Measurements from ENCODE around the gene HOXA7. TPM values are rescaled to one million over a fixed set of nuclear protein-coding genes. Genes with fewer than 3 reads are reported as not detected.

HOXA7 gene
- total RNA-seq, 1 donor from 2014 or later, result not detected

DNA sequence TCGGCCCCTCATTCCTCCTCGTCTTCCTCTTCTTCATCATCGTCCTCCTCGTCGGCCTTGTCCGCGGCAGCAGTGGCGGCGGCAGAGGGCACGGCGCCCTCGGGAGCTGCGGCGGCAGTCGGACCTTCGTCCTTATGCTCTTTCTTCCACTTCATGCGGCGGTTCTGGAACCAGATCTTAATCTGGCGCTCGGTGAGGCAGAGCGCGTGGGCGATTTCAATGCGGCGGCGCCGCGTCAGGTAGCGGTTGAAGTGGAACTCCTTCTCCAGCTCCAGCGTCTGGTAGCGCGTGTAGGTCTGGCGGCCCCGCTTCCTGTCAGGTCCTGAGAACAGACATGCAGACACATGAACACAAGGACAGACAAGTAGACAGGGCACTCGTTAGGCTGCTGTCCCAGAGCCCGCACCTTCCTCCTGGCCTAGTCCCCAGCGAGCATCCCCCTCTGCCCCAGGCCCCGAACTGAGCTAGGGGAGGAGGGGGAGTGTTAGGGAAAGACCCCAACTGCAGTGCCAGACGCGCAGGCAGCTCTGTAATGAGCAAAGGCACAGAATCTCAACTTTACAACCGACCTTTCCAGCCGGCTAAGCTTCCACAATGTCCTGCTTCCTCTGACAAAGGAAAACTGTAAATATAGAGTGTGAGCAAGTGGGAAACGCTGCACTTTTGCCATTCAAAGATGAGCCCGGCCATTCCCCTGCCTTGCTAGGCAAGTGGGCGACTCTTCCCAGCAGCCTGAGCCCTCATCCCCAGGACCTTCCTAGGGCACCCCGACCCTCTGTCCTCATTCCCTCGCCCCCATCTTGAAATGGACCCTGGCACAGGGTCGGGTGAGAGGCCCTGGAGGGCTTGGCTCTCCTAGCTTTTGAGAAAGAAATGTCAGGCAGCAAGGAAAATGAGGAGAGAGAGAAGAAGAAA, 1.3 kb downstream of the HOXA7 start:
- no peak for DNase-seq
- intact Hi-C loops (cut with DNase I), result no loop called here
- ATAC-seq (ENCODE audit: poor library complexity), result no peak

DNA sequence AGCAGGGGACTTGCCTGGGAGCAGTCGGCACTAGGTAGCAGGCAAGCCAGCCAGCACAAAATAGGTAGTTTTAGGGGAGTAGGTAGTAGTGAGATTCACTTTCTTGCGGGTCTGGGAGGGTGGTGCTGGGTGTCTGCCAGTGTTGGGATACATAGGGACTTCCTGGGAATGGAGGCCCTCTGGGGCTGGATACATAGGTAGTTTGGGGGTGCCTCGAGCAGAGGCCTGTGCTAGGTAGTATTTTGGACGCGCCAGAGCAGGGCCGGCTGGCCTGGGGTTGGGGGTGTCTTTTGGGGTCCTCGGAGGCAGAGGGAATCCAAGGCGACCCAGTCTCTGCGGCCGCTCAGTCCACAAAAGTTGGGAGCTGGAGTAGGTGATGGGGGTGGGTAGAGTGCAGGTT, 2.1 kb downstream of the HOXA7 start:
- DNase-seq (no peak), ATAC-seq (ENCODE audit: poor library complexity) (no peak)
- intact Hi-C loops (cut with DNase I), result no loop called here

DNA sequence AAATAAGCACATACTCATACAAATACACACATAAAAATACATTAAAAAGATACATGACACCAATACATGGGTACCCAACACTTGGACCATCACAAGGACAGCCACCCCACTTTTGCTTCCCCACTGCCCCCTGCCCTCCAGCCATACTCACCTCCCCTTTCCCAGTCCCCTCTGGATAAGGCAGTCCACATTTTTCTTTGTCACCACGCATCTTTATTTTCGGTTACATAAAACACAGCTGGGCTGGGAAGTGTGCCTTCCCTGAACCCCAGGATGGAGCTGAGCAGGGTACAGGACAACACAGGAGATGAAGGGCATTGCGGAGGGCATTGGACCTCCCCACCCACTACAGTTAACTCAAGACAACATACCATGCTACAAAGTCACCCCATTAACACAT, 2.9 kb downstream of the HOXA7 start:
- intact Hi-C loops (cut with DNase I), result no loop called here
- DNase-seq, result no peak
- ATAC-seq (ENCODE audit: poor library complexity), result no peak

DNA sequence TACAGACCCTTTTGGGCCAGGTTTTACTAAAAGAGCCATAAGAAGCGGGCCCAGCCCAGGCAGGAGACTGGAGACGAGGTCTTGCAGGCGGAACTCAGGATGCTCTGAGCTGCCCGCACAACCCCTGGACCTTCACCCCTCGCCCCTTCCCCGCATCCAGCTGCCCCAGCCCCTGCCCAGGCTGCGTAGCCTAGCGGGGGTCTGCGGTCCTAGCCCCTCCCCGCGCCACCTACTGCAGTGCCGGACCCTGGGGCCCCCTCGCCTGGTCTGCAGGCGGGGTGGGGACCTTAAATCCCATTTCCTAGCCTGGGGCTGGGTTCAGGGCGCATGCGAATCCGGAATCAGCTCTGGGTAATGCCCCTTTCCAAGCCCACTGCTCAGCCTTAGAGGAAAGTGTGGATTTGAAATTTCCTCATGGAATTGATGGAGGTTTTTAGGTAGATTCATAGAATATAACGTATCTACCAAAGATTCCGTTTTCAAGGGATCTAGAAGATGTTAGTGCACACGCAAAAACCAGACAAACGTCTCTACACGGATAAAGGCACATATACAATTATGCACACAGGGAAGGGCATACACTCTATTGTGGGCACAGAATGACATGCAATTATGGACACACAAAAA, 3.5 kb downstream of the HOXA7 start:
- intact Hi-C loops (cut with DNase I), result no loop called here
- ATAC-seq (ENCODE audit: poor library complexity), result no peak
- no peak for DNase-seq

DNA sequence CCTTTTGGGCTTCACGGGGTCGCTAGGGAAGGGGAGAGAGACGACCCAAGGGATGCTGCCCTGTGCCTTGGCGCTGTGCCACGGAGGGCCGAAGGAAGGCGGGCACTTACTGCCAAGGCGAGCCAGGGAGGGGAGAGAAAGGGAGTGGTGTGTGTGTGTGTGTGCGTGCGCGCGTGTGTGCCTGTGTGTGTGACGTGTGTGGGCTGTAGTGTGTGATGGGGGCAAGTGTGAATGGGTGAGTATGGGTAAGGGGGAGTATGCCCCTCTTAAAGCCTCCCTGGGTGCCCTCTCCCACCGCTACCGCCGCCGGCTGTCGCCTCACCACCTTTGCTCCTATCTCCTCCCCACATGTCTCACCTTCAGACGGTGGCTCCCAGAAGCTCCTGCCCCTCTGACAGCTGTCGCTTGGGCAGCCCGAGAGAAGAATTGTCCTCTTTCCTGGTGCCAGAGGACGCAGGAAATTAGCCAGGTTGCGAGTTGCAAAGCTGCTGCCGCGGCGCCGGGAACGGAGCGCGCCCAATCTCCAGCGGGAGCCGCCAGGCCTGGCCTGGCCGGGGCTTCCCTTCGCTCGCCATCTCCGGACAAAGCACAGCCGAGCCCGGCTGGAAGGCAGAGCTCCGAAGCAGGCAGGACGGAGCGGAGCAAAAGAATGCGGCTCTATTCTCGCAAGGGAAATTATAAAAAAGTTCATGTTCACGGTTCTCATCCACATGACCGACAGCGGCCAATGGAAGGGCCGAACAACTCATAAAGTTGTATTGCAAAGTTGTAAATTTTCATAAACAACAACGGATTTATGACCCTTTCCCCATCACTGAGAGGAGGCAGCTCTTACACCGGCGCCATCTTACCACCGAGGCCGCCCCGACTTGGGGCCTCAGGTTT, 4.3 kb downstream of the HOXA7 start, which contains the start of gene HOXA3:
TSS of gene HOXA3 (minus strand) at position 653 of the 885 bp plus-strand sequence. CDS start 41,943 bp downstream, outside the sequence.
- intact Hi-C loops (cut with DNase I), result no loop called here
- ATAC-seq (ENCODE audit: poor library complexity), result peak; percentile 9
- DNase-seq, result no peak

DNA sequence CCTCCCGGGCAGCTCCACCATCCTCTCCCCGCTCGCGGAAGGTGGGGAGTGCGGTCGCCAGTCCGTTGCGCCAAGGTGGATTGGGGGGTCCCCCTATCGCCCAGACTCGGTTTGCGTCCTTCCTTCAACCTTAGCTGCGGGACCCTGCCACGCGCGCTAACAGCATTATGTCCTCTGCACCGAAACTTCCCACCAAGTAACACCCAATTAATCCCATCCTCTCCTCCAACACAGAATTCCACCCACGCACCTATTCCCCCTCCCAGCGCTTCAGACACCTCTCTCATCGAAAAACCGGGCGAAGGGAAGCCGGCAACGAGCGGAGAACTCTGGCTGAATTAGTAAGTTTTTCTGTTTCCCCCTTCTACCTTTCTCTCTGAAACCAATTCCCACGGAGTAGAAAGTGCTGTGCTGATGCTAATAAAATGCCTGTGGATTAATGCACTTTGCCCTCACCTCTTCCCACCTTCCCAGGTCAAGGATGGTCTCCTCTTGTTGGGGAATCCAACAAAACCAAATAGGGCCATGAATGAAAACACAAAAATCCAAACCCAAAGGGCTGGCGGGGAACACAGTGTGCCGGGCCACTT, 5.0 kb downstream of the HOXA7 start:
- intact Hi-C loops (cut with DNase I), result no loop called here
- DNase-seq (no peak), ATAC-seq (ENCODE audit: poor library complexity) (no peak)

DNA sequence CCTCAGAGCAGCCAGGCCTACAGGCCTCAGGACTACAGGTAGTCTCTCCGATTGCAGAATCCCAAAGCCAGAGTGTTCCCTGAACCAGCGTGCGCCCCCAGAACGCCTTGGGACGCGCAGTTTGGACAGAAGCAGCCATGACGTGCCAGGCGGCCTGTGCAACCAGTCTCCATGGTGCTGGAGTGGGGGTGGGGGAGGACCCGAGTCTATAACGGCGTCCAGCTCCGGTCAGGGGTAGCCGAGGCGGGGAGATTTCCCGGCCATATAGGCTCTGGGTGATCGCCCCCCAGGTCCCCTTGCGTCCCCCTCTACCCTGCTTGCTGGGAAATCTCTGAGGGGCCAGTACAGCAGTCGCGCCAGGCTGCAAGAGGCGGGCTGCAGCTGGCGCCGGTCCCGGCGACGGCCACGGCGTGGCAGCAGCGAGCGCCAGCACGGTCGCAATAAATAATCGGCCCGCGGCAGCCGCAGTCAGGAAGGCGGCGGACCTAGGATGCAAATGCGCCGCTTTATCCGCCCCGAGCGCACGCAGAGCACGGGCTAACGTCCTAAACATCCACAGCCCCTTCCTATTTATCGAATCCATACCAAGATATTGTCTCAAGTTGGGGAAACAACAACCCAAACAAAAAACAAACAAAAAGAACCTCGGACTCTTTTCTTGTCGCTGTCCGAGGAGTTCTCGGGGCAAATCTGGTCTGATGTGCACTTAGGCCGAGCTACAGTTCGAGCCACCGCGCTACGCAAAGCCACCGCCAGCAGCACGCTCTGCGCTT, 5.7 kb downstream of the HOXA7 start:
- DNase-seq (peak; percentile 78), ATAC-seq (ENCODE audit: poor library complexity) (peak; percentile 87)
- intact Hi-C loops (cut with DNase I), result no loop called here

DNA sequence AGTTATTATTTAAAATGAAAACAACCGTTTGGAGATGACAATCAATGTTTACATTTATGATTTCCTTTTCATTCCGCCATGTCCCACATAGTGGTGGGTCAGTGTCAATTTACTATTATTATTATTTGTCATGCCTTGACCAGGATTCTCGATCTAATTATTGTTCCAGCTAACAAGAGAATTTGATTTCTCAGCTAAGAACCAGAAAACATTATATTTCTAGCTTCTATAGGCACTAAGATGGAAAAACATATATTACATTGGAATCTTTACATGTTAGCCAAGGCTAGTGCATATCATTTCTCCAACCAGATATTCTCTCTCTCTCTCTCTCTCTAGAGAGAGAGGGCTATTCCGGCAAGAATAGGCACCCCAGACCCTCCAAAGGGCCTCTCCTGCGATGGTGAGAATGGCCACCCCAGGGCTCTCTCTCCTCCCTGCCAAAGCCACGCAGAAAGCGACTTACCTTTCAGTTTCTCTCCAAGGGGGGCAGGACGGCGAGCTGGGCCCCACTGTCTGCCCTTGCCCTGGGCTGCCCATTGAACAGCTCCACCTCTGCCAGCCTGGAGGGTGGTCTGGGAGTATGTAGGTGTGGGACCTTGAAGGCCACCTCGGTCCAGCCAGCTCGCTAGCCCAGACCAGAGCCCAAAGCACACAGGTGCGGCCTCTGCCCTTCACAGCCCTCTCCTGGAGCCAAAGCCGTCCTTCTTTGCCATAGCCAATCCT, 6.5 kb downstream of the HOXA7 start:
- intact Hi-C loops (cut with DNase I), result no loop called here
- ATAC-seq (ENCODE audit: poor library complexity) (no peak), DNase-seq (no peak)

DNA sequence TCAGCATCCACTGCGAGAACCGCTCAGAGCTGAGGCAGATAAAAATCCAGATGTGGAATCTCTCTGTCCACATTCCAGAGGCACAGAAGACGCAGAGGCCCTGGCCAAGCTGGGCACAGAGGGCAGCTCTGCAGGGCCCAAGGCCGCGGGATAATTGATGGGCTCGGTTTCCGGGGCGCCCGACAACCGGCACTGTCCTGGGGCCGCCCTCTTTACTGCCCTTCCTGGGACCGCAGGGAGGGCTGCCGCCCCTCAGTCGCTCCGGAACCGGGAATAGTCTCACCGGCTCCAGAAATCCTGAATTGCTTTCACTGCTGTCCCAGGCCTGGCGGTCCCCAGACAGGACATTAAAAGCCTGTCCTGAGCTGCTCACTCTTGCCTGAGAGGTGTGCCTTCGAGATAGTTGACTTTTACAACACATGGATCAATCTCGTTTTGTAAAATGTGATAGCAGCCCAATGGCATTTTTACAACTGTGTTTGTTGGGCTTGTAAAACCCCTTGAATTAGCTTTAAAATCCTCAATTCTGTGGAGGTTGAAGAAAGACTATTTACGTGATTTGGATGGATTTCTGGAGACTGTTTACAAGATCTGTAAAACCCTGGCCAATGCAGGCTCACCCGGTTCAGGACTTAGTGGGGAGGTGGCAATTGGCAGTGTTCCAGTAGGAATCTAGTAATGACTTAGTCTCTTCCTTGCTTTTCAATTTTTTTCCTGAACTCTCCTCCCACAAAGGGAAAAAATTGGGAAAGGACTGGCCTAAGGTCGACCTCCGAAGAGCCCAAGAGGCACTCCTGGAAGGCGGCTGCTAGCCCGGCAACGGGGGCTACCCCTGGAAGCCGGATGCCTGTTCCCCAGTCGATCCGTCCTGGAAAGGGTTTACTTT, 7.5 kb downstream of the HOXA7 start:
- DNase-seq (no peak), ATAC-seq (ENCODE audit: poor library complexity) (no peak)
- intact Hi-C loops (cut with DNase I), result no loop called here

DNA sequence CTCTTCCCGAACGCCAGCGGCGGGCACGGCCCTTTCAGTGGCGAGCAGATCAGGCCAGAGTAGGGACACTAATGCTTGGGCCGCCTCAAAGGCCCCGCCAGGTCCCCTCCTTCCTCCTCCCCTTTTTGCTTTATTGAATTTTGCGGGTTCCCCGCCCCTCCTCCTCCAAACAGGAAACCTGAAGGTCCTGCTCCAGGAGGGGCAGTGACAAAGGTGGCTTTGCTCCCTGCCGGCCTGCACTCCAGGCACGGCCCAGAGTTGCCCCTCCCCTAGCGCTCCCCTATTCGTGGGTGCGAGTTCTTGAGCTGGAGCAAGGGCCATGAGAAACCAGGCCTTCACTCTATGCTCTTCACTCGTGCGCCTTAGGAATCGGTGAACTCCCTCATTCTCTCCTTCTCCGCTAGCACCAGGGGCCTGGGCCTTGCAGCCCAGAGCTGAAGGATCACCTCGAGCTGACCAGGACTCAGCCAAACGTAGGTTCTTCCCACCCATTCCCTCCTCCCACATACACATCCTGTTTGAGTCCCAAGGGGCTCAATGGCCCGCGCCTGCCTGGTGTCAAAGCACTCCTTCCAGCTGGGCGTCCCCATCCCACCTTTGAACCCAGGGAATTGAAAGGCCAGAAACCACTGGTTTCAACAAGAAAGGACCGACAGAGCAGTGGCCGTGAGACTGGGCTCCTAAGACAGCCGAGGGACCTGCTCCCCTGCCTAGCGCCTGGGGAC, 8.3 kb downstream of the HOXA7 start:
- intact Hi-C loops (cut with DNase I), result no loop called here
- ATAC-seq (ENCODE audit: poor library complexity) (no peak), DNase-seq (no peak)

DNA sequence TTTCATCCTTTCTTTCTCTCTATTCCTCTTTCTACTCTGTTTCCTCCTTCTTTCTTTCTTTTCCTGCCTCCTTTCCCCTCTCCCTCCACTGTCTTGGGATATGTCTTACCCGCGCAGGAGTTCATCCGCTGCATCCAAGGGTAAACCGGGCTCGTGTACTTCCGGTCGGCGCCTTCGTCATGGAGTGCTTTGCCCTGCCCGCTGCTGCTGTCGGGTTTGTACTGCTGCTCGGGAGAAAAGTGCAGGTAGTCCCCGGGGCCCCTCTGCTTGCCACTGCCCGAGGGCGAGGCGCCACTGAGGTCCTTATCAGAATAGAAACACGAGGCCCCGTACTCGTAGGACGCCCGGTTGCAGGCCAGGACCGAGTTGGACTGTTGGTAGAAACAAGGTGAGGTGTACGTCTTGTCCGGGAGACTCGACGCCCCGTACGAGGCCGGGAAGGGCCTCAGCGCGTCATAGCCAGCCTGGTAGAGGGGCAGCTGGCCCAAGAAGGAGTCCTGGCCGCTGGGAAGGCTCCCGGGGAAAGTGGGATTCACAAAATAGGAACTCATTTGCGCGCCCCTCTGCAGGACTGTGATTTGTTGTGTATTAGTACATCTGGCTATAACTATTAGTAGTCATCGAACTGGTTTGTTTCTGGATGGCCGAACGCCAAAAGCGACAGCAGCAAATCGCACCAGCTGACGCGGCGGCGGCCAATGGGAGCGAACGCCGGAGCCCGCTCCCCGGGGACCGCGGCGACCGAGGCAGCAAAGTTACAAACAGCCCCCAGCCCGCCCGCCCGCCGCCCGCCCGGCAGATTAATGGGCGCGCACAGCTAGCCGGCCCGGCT, 9.1 kb downstream of the HOXA7 start, which contains the start of gene HOXA6:
TSS of gene HOXA6 (minus strand) at position 576 of the 832 bp plus-strand sequence. CDS start at position 551, 25 bp downstream.
- no peak for ATAC-seq (ENCODE audit: poor library complexity)
- no peak for DNase-seq
- intact Hi-C loops (cut with DNase I), result no loop called here

DNA sequence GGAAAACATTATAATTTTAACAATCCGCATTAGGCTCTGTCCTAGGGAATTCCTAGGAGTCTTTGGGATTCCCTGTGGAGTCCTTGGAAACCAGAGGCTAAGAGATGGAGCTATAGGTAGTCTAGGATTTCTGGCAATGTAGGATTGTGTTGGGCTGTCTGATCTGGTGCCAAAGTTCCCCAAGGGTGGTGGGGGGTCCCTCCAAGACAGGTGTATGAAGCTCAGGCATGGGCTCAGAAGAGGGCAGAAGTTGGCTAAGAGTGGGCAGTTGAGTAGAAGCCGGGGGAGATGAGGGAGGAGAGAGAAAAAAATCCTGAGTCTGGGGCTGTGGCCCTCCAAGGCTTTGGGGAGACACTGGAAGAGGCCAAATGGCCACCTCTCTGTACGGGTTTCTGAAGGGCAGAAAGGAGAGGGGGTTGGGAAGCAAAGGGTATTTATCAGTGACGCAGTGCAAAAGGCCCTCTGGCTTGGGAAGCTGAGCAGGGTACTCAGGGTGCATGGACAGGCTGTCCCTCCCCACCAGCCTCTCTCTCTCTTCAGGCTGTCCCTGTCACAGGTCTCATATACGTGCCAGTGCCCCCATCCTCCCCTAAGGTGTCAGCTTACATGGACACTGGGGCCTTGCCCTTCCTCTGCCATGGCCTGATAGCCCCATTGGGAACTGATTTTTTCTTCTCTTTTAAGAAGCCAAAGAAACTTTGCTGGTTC, 9.8 kb downstream of the HOXA7 start:
- DNase-seq (no peak), ATAC-seq (ENCODE audit: poor library complexity) (no peak)
- intact Hi-C loops (cut with DNase I), result no loop called here

DNA sequence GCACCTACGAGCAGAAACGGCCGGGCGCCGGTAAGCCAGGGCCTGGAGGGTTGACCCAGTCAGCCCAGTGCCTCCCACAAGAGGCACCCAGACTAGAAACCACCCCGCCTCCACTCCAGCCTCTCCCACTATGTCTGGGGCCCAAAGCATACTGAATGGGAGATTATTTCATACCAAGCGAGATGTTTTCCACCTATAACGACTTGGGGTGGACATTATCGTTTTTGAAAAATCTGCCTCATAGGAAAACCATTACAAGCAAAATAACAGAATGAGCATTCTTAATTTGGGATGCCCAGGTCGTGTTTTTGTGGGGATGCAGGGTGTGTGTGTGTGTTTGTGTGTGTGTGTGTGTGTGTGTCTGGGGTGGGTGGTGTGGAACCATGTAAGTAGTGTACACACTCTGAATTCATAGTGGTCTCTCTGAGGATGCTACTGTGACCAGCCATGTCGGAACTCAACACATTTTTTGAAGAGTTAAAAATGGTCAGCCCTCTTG, 10.5 kb downstream of the HOXA7 start:
- no peak for ATAC-seq (ENCODE audit: poor library complexity)
- intact Hi-C loops (cut with DNase I), result no loop called here

More for the DNA sequence above, 10.5 kb downstream of the HOXA7 start:
- DNase-seq, result no peak

Data from Right ventricle myocardium superior (tissue), 1 donor.